Esophagus muscularis mucosa (tissue), 4 donors: ENCODE results near the gene APEX1. TPM values are rescaled to one million over a fixed set of nuclear protein-coding genes. Genes with fewer than 3 reads are reported as not detected.

Experiments used
- DNase-seq: peaks from one replicate; pipeline ENCODE4 v3.0.0-alpha.2; 2017; ENCODE audit errors: extremely low spot score
- H3K27ac ChIP-seq, 4 donors: fragments of 200-600 bp; sonication (generic); replicated peaks in 1 of 4; 1 replicate in 3 of 4; 2 replicates in 1 of 4; pipeline ENCODE4 v1.5.1; 2016 to 2019; ENCODE audit warnings: mild to moderate bottlenecking in 1 of 4
- H3K27me3 ChIP-seq, 4 donors: fragments of 200-600 bp; sonication (generic); one replicate each; pipeline versions ENCODE4 v1.5.1 to v1.6.0; 2016 to 2019
- H3K36me3 ChIP-seq, 4 donors: fragments of 200-600 bp; sonication (generic); one replicate each; pipeline ENCODE4 v1.5.1; 2016 to 2019
- H3K4me1 ChIP-seq, 4 donors: fragments of 200-600 bp; sonication (generic); one replicate each; pipeline ENCODE4 v1.5.1; 2016 to 2019
- H3K4me3 ChIP-seq, 4 donors: fragments of 200-600 bp; sonication (generic); 1 replicate in 2 of 4; 2 replicates in 2 of 4; pipeline ENCODE4 v1.5.1; 2016 to 2019; ENCODE audit warnings: mild to moderate bottlenecking in 4 of 4, moderate library complexity in 1 of 4
- H3K9me3 ChIP-seq, 4 donors: fragments of 200-600 bp; sonication (generic); 1 replicate in 3 of 4; 2 replicates in 1 of 4; pipeline ENCODE4 v1.5.1; 2016 to 2019
- EP300 ChIP-seq: sonication (generic); formaldehyde crosslinking; IDR thresholded peaks from one replicate; pipeline ENCODE4 v1.6.1; 2017; ENCODE audit warnings: antibody characterized with exemption
- POLR2A ChIP-seq: fragments of 450-650 bp; IDR thresholded peaks from one replicate; pipeline ENCODE4 v1.6.1; 2017; ENCODE audit warnings: antibody characterized with exemption, moderate library complexity, mild to moderate bottlenecking, low read depth
- POLR2AphosphoS5 ChIP-seq, 2 donors: sonication (generic); formaldehyde crosslinking; IDR thresholded peaks; one replicate each; pipeline ENCODE4 v1.6.1; 2017; ENCODE audit warnings: antibody characterized with exemption in 2 of 2
- WGBS: methylation state at CpG from one replicate; pipeline ENCODE4 v1.1.5; 2018; 5-methylcytosine and 5-hydroxymethylcytosine counted together
- intact Hi-C: fragments of 100-400 bp; cut with DNase I; formaldehyde crosslinking; loops from one replicate; pipeline ENCODE4 v1.15.1; 2023
- total RNA-seq, 4 donors: library from RNA; depleted of rRNA; stranded (reverse); fragments of >200 nt; gene quantifications; one replicate each; pipeline versions ENCODE4 v1.1.0 to v1.2.1, GENCODE V29; 2016
- TF ChIP-seq, protein P1 (sequence below), 3 experiments: fragments of 200-600 bp in 2 of 3; fragments of 450-650 bp in 1 of 3; sonication (generic) in 2 of 3; IDR thresholded peaks; one replicate each; pipeline ENCODE4 v1.5.1; 2017 to 2019; ENCODE audit warnings: antibody characterized with exemption in 3 of 3, mild to moderate bottlenecking in 2 of 3, moderate library complexity in 1 of 3

The APEX1 gene
- total RNA-seq, 4 donors from 2014 or later = 101 to 105 (median 104) TPM

DNA sequence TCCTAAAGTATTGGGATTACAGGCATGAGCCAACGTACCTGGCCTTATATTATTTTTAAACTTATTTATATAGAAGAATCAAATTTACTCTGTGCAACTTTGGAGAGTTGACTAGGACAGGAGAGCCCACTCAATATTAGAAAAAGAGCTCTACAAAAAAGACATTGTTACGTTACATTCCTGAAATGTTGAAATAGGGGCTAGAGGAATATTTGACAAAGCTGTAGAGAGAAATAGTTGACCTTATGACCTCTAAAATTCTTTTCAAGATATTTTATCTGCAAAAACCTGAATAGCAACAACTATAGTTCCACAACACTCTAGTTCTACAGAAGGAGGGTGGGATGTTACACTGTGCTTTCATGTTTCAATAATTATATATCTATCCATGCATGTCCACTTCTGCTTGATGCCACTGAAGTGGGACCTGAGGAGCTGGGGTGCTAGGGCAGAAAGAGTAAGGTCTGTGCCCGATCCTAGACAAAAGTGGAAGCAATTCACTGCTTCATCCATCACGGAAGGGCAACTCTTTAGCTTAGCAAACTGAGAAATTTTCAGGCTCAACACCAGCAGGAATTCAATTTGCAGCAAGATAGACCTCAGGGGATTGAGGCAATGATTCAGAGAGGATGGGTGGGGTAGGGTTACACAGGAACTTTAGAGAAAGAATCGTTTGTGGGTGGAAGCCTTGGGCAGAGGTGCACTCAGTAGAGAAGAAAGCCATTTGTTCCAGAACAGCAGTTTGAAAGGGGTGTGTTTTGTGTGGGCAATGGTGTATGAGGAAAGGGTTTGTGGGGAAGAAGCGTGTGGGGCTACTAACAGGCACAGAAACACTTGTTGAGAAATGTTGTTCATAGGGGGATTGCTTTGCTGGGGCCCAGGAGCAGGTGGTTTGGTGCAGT, 34.3 kb downstream of the APEX1 start:
- Histone ChIP-seq H3K27me3 (peaks cover 0 to 15% (median 0%) of the 10 kb centered on the region in 4 donors), H3K9me3 (no peaks in the 10 kb centered on the region), H3K27ac (no peak overlapping the region), H3K36me3 (no peaks in the 10 kb centered on the region), H3K4me1 (peaks cover 0 to 10% (median 1%) of the 10 kb centered on the region in 4 donors), H3K4me3 (no peak overlapping the region)
- no peak for DNase-seq
- intact Hi-C loops = no loop called here
- TF ChIP-seq POLR2A (no peak), EP300 (no peak), POLR2AphosphoS5 (IDR thresholded peaks at IDR 0.05) (no peak)
- TF ChIP-seq, protein P1, sequence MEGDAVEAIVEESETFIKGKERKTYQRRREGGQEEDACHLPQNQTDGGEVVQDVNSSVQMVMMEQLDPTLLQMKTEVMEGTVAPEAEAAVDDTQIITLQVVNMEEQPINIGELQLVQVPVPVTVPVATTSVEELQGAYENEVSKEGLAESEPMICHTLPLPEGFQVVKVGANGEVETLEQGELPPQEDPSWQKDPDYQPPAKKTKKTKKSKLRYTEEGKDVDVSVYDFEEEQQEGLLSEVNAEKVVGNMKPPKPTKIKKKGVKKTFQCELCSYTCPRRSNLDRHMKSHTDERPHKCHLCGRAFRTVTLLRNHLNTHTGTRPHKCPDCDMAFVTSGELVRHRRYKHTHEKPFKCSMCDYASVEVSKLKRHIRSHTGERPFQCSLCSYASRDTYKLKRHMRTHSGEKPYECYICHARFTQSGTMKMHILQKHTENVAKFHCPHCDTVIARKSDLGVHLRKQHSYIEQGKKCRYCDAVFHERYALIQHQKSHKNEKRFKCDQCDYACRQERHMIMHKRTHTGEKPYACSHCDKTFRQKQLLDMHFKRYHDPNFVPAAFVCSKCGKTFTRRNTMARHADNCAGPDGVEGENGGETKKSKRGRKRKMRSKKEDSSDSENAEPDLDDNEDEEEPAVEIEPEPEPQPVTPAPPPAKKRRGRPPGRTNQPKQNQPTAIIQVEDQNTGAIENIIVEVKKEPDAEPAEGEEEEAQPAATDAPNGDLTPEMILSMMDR (IDR thresholded peaks at IDR 0.05) = no peak
- WGBS = 41% methylated on average over 6 of the region's 6 CpGs

- H3K27me3 ChIP-seq = peaks cover 0 to 8% (median 0%) of the 10 kb centered on the region in 4 donors
- no peaks in the 10 kb centered on the region for H3K36me3 ChIP-seq
- no peak overlapping the region for H3K27ac ChIP-seq
- no peak for TF ChIP-seq EP300
- TF ChIP-seq, protein P1 (IDR thresholded peaks at IDR 0.05) = no peak
- no peak for TF ChIP-seq POLR2AphosphoS5 (IDR thresholded peaks at IDR 0.05)
- no peak for TF ChIP-seq POLR2A
- intact Hi-C loops = no loop called here
- 51% methylated on average over 6 of the region's 6 CpGs for WGBS
- peaks cover 0 to 10% (median 1%) of the 10 kb centered on the region in 4 donors for H3K4me1 ChIP-seq
- no peak for DNase-seq
- H3K4me3 ChIP-seq = no peak overlapping the region
- H3K9me3 ChIP-seq = no peaks in the 10 kb centered on the region
Observed at GRCh38 chr14:20490563-20490962, 35.5 kb downstream of the APEX1 start.

DNA sequence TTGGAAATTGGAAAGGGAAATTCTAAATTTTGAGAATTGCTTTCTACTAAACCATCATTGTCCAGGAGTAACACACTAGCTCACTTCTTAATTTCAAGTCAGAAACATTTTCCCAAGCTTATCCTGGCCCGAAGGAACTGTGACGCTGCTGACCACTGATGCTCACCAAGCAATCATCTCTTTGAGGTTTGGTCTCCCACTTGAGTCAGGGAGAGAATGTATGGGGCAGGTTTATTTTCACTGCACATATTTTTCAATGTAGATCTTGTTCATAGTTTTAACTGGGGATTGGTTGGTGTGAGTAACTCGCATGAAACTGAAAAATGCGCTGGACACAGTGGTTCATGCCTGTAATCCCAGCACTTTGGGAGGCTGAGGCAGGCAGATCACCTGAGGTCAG, 37.5 kb downstream of the APEX1 start:
- Histone ChIP-seq H3K9me3 (no peaks in the 10 kb centered on the region), H3K27ac (no peak overlapping the region), H3K4me3 (no peak overlapping the region), H3K27me3 (peaks cover 0 to 5% (median 0%) of the 10 kb centered on the region in 4 donors), H3K4me1 (peaks cover 0 to 10% (median 1%) of the 10 kb centered on the region in 4 donors), H3K36me3 (no peaks in the 10 kb centered on the region)
- TF ChIP-seq, protein P1 (IDR thresholded peaks at IDR 0.05) = no peak
- TF ChIP-seq POLR2A = no peak
- no peak for TF ChIP-seq EP300
- no peak for TF ChIP-seq POLR2AphosphoS5 (IDR thresholded peaks at IDR 0.05)
- intact Hi-C loops = no loop called here
- DNase-seq = no peak
- WGBS = 95% methylated on average over 4 of the region's 4 CpGs

- H3K9me3 ChIP-seq = no peaks in the 10 kb centered on the region
- H3K36me3 ChIP-seq = no peaks in the 10 kb centered on the region
- H3K27me3 ChIP-seq = peaks cover 0 to 5% (median 0%) of the 10 kb centered on the region in 4 donors
- peaks cover 0 to 10% (median 1%) of the 10 kb centered on the region in 4 donors for H3K4me1 ChIP-seq
- H3K4me3 ChIP-seq = no peak overlapping the region
- H3K27ac ChIP-seq = no peak overlapping the region
- TF ChIP-seq POLR2AphosphoS5 (IDR thresholded peaks at IDR 0.05) (no peak), POLR2A (no peak), EP300 (no peak)
- TF ChIP-seq, protein P1 (IDR thresholded peaks at IDR 0.05) = no peak
- no peak for DNase-seq
- WGBS = 42% methylated on average over 2 of the region's 2 CpGs
- intact Hi-C loops = no loop called here
Observed at GRCh38 chr14:20493634-20494033, 38.6 kb downstream of the APEX1 start.
